Retinal pigment epithelial cell (primary cell): Measurements from ENCODE around the gene ALK.
"Not testable (repeated sequence)": the region's sequence is repeated elsewhere in the genome, so short reads cannot be mapped to it uniquely, and the experiment has no call there.

Source experiments
- DNase-seq: peaks from one replicate; pipeline ENCODE4 v3.0.0-alpha.2; 2010; ENCODE audit warnings: low read depth
- H3K4me3 ChIP-seq: 2 replicates; pipeline ENCODE4 v1.5.1; 2011; ENCODE audit warnings: mild to moderate bottlenecking, low read length, control low read depth, moderate library complexity
- CTCF ChIP-seq: conservative IDR thresholded peaks from 2 replicates; pipeline ENCODE4 v1.5.1; 2011; ENCODE audit warnings: low read depth, low read length, control low read depth, inconsistent platforms

The ALK gene

DNA sequence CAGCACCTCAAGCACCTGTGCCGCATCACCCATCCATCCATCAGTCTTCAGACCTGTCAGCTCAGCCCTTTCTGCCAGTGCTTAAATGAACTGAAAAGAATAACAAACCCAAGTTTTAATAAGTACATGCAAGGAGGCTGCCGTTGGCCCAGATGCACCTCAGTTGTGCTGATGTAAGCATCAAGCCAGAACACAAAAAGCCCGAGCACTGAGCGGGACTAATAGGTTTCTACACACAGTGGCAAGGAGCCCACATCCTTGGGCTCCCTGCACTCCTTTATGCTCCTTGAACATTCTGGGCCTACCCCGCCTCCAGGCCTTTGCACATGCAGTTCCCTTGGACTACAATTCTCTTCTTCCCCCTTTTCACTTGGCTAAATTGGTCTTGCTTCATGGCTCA, 165.6 kb downstream of the ALK start:
- no peak for DNase-seq
- H3K4me3 ChIP-seq: no peak overlapping the region
- no peak for TF ChIP-seq CTCF

DNA sequence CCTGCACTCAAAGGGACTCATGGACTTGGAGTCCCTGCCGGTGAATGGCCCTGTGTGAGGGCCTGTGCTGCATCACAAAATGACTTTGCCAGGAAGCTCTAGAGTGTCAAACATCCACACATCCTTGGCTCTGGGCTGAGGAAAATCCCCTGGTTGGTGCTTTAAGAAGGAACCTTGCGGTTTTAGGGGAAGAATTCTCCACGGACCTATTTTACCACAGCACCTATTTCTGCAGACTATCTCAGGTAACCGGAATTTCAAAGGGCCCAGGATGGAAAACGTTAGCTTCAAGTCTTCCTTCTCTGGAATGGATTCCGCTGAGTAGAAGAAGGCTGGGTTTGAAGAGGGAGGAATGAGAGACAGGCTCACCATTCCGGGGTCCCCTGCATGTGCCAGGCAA, 166.2 kb downstream of the ALK start:
- no peak for DNase-seq
- TF ChIP-seq CTCF: no peak
- H3K4me3 ChIP-seq: no peak overlapping the region

GRCh38 chr2:29753671-29754444, 167.5 kb downstream of the ALK start:
- TF ChIP-seq CTCF: no peak
- no peak for DNase-seq

GRCh38 chr2:29751390-29751789, 170.0 kb downstream of the ALK start:
- no peak overlapping the region for H3K4me3 ChIP-seq
- DNase-seq: no peak
- no peak for TF ChIP-seq CTCF

More at GRCh38 chr2:29753671-29754444, 167.5 kb downstream of the ALK start:
- H3K4me3 ChIP-seq: no peak overlapping the region

DNA sequence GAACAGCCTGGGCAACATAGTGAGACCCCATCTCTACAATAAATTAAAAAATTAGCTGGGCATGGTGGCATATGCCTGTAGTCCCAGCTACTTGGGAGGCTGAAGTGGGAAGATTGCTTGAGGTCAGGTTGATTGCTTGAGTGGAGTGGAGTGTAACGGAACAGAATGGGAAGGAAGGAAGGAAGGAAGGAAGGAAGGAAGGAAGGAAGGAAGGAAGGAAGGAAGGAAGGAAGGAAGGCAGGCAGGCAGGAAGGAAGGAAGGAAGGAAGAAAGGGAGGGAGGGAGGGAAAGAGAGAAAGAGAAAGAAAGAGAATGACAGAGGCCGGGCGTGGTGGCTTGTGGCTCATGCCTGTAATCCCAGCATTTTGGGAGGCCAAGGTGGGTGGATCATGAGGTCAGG, 170.9 kb downstream of the ALK start:
- not testable (repeated sequence) for DNase-seq, H3K4me3 ChIP-seq

DNA sequence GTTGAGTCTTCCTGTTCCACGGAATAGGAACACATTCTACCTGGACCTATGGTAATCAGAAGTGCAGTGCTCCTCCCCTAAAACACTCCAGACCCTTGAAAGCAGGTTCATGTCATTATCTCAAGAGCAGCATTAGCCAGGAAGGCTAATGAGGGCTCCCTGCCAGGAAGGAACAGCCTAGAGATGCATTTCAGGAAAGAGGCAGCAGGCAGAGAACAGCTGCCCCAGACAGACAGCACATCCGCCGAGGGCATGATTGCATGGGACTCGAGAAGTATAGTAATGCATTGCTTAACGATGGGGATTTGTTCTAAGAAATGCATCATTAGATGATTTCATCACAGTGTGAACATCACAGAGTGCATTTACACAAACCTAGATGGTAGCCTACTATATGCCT, 171.5 kb downstream of the ALK start:
- DNase-seq: no peak
- no peak overlapping the region for H3K4me3 ChIP-seq
- no peak for TF ChIP-seq CTCF

DNA sequence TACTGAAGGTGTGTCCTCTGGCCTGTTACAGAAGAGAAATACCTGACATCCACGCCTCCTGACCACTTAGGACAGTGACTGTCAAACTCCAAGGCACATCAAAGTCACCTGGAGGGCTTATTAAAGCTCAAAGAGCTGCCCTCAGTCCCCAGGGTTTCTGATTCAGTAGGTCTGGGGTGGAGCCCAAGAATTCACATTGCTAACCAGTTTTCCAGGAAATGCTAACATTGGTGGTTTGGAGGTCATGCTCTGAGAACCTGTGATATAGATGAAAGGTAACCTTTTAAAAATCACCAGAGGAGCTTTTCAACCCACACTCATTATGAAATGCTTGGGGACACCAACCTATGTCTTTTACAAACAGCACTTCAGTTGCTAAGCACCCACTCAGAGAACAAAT, 172.3 kb downstream of the ALK start:
- no peak for DNase-seq
- no peak for TF ChIP-seq CTCF
- H3K4me3 ChIP-seq: no peak overlapping the region
